SK-MEL-5 (cell line): Measurements from ENCODE around the gene RHBDF1. TPM values are rescaled to one million over a fixed set of nuclear protein-coding genes. Genes with fewer than 3 reads are reported as not detected.
"Not testable (repeated sequence)": the region's sequence is repeated elsewhere in the genome, so short reads cannot be mapped to it uniquely, and the experiment has no call there.

Source experiments
- DNase-seq: peaks from one replicate; pipeline ENCODE4 v3.0.0-alpha.2; 2016; ENCODE audit warnings: low read depth, low spot score
- in situ Hi-C: cut with HindIII; loops from 2 replicates; pipeline ENCODE4 v1.10.0; 2016; ENCODE audit warnings: low sequenced_read_pairs, high pct_unique_total_duplicates, low pct_unique_long_range_greater_than_20kb
- total RNA-seq: library from RNA; depleted of rRNA; stranded (reverse); fragments of >200 nt; shearing (Covaris generic); gene quantifications from 2 replicates; pipeline ENCODE4 v1.2.3, GENCODE V29; 2014

RHBDF1 gene
- total RNA-seq, 1 experiment from 2014 or later = 5.9 TPM

- DNase-seq = no peak
- in situ Hi-C loops = no loop called here
Observed at GRCh38 chr16:50769-51591, 21.5 kb downstream of the RHBDF1 start.

- in situ Hi-C loops = no loop called here
- no peak for DNase-seq
Observed at GRCh38 chr16:47234-47633, 25.2 kb downstream of the RHBDF1 start.

GRCh38 chr16:46510-46909 lies 25.9 kb downstream of the RHBDF1 start:
- DNase-seq, in situ Hi-C loops: not testable (repeated sequence)

- in situ Hi-C loops = no loop called here
- DNase-seq = no peak
Observed at GRCh38 chr16:45454-45853, 27.0 kb downstream of the RHBDF1 start.

- in situ Hi-C loops = no loop called here
- no peak for DNase-seq
Observed at GRCh38 chr16:44655-45054, 27.8 kb downstream of the RHBDF1 start.

- in situ Hi-C loops = no loop called here
- DNase-seq = no peak
Observed at GRCh38 chr16:43294-43693, 29.1 kb downstream of the RHBDF1 start.

- DNase-seq = no peak
- in situ Hi-C loops = no loop called here
Observed at GRCh38 chr16:42691-43090, 29.7 kb downstream of the RHBDF1 start.

GRCh38 chr16:42069-42457 lies 30.4 kb downstream of the RHBDF1 start:
- in situ Hi-C loops = no loop called here
- DNase-seq = no peak

GRCh38 chr16:41439-42068 lies 30.9 kb downstream of the RHBDF1 start:
- in situ Hi-C loops = no loop called here
- DNase-seq = no peak

- no peak for DNase-seq
- in situ Hi-C loops = no loop called here
Observed at GRCh38 chr16:38941-39892, 33.2 kb downstream of the RHBDF1 start.

GRCh38 chr16:38206-38605 lies 34.2 kb downstream of the RHBDF1 start:
- DNase-seq, in situ Hi-C loops: not testable (repeated sequence)

GRCh38 chr16:37511-37910 lies 34.9 kb downstream of the RHBDF1 start:
- in situ Hi-C loops = no loop called here
- no peak for DNase-seq

- in situ Hi-C loops = no loop called here
- no peak for DNase-seq
Observed at GRCh38 chr16:36336-36984, 36.0 kb downstream of the RHBDF1 start.

GRCh38 chr16:35678-36305 lies 36.6 kb downstream of the RHBDF1 start:
- in situ Hi-C loops = no loop called here

GRCh38 chr16:35011-35677 lies 37.3 kb downstream of the RHBDF1 start:
- DNase-seq = no peak
- in situ Hi-C loops = no loop called here

More at GRCh38 chr16:35678-36305, 36.6 kb downstream of the RHBDF1 start:
- no peak for DNase-seq

GRCh38 chr16:34648-34987 lies 37.8 kb downstream of the RHBDF1 start:
- in situ Hi-C loops = no loop called here
- no peak for DNase-seq
